ENCODE measurements around the gene NAP1L4.

DNA sequence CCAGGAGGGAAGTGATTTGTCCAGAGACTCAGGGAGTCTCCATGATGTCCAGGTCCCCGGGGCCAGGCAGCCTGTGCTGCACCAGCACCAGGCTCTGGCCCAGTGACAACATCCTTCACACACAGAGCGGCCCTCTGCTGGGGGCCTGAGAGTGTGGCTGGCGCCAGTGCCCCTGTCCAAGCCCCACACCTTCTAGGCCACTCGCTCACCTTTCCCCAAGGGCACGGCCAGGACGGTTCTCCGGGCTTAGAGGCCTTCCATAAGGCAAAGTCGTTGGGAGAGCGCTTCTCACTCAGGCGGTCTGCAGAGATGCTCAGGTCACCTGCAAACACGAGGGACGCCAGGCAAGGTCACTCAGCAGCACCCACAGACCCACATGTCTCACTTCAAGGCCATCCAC lies 27.9 kb upstream of the NAP1L4 start:
- no peak for TF ChIP-seq ZNF274 (IDR thresholded peaks at IDR 0.05; ENCODE audit: low read depth, low read length)
- TF ChIP-seq SUZ12 (IDR thresholded peaks at IDR 0.05; ENCODE audit: extremely low read depth, insufficient read depth, insufficient read length): no peak
